Panc1 (cell line): ENCODE data around the gene LGR4. TPM values are rescaled to one million over a fixed set of nuclear protein-coding genes. Genes with fewer than 3 reads are reported as not detected.

Source experiments
- ATAC-seq: fragments of 200-7000 bp; cut with Tn5 transposase; 2 replicates; pipeline ENCODE4 v1.9.1; 2020; ENCODE audit warnings: mild to moderate bottlenecking, moderate library complexity
- BruUV-seq: library from RNA; stranded (reverse); fragments of 400-500 nt; replicated peaks from 2 replicates; lab custom pipeline; 2021; lab: Mats Ljungman, UMichigan
- CTCF ChIA-PET: fragments of 300-600 bp; sonication (Branson Sonifier 250); formaldehyde crosslinking; loops from one replicate; lab custom pipeline; 2022; ENCODE audit warnings: antibody characterized with exemption; lab: Charles Lee
- POLR2A ChIA-PET: fragments of 300-600 bp; sonication (Branson Sonifier 250); formaldehyde crosslinking; loops from one replicate; lab custom pipeline; 2022; ENCODE audit warnings: antibody characterized with exemption; lab: Charles Lee
- DNase-seq: peaks from one replicate; pipeline ENCODE4 v3.0.0-alpha.2; 2010; ENCODE audit warnings: low read depth, low spot score
- H3K27ac ChIP-seq: 2 replicates; pipeline ENCODE4 v1.5.1; 2011; ENCODE audit warnings: mild to moderate bottlenecking, low read length, inconsistent platforms
- H3K27me3 ChIP-seq: fragments of 200-500 bp; sonication (Bioruptor generic); 2 replicates; pipeline ENCODE4 v1.6.0; 2014; ENCODE audit warnings: low read length, inconsistent platforms; ENCODE audit not compliant: control insufficient read depth, insufficient read depth
- H3K36me3 ChIP-seq: fragments of 200-500 bp; sonication (Bioruptor generic); 2 replicates; pipeline ENCODE4 v1.5.1; 2014; ENCODE audit warnings: inconsistent platforms, mild to moderate bottlenecking, low read length, moderate library complexity; ENCODE audit not compliant: control insufficient read depth, insufficient read depth
- H3K4me1 ChIP-seq: 2 replicates; pipeline ENCODE4 v1.5.1; 2011; ENCODE audit warnings: inconsistent platforms, mild to moderate bottlenecking, low read length, moderate library complexity; ENCODE audit not compliant: control insufficient read depth, insufficient read depth
- H3K4me3 ChIP-seq, 2 experiments: 2 replicates each; pipeline ENCODE4 v1.5.1; 2011 to 2012; ENCODE audit warnings: low read depth in 2 of 2, low read length in 2 of 2, mild to moderate bottlenecking in 2 of 2, inconsistent platforms in 1 of 2, moderate library complexity in 1 of 2
- H3K9me3 ChIP-seq: fragments of 200-500 bp; sonication (Bioruptor generic); 2 replicates; pipeline ENCODE4 v1.5.1; 2014; ENCODE audit warnings: low read depth, mild to moderate bottlenecking, inconsistent platforms, low read length, moderate library complexity; ENCODE audit not compliant: control insufficient read depth, insufficient read depth
- POLR2AphosphoS5 ChIP-seq: IDR thresholded peaks from 2 replicates; pipeline ENCODE4 v1.6.1; 2012; ENCODE audit warnings: mild to moderate bottlenecking, low read depth, low read length, moderate library complexity
- REST ChIP-seq, 2 experiments: IDR thresholded peaks; 2 replicates each; pipeline ENCODE4 v1.6.1; 2011 to 2012; ENCODE audit warnings: low read depth in 2 of 2, control low read depth in 1 of 2, low read length in 1 of 2, mild to moderate bottlenecking in 1 of 2, moderate library complexity in 1 of 2; ENCODE audit not compliant: insufficient read depth in 1 of 2
- SIN3A ChIP-seq: IDR thresholded peaks from 2 replicates; pipeline ENCODE4 v1.6.1; 2012; ENCODE audit warnings: low read depth, mild to moderate bottlenecking, low read length, moderate library complexity, borderline replicate concordance; ENCODE audit not compliant: insufficient read depth
- TCF7L2 ChIP-seq: IDR thresholded peaks from 2 replicates; pipeline ENCODE4 v1.6.1; 2011; ENCODE audit warnings: mild to moderate bottlenecking, low read depth, low read length, inconsistent platforms
- in situ Hi-C: cut with HindIII; loops from 2 replicates; pipeline ENCODE4 v1.10.0; 2016; ENCODE audit warnings: low sequenced_read_pairs, low pct_unique_long_range_greater_than_20kb
- intact Hi-C: fragments of 100-400 bp; cut with micrococcal nuclease; formaldehyde crosslinking; loops from one replicate; pipeline ENCODE4 v1.10.0; 2022; ENCODE audit not compliant: unreplicated experiment
- total RNA-seq: library from RNA; stranded (reverse); gene quantifications from one replicate; pipeline ENCODE4 v1.2.1, GENCODE V29; 2021; ENCODE audit not compliant: unreplicated experiment
- TF ChIP-seq, protein P1 (sequence below): fragments of 450-650 bp; IDR thresholded peaks from 2 replicates; pipeline ENCODE4 v1.5.1; 2017; ENCODE audit warnings: mild to moderate bottlenecking

The LGR4 gene
- total RNA-seq, 1 experiment from 2014 or later = 61.8 TPM

DNA sequence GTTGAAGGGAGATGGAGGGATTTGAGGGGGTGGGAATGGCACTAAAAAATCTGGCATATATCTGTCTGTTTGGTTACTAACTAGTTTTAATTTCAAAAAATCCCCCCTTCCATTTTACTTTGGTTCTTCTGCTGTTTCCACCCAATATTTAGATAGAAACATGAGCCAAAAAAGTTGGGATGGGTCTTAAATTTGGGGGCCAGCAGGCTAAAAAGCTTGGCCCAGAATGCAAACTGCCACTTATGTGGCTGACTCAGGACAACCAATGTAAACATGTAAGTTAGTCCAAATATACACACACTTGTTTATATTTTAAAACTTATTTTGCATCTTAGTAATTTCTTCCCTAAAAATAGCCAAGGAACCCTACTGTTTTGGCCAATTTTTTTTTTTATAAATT, 35.7 kb downstream of the LGR4 start:
- no peak for ATAC-seq
- H3K36me3 ChIP-seq = no peaks in the 10 kb centered on the region
- H3K27ac ChIP-seq = no peak overlapping the region
- in situ Hi-C loops (no loop called here), intact Hi-C loops (no loop called here)
- TSS peak; percentile 11 for BruUV-seq
- no peaks in the 10 kb centered on the region for H3K27me3 ChIP-seq
- TF ChIP-seq, protein P1, sequence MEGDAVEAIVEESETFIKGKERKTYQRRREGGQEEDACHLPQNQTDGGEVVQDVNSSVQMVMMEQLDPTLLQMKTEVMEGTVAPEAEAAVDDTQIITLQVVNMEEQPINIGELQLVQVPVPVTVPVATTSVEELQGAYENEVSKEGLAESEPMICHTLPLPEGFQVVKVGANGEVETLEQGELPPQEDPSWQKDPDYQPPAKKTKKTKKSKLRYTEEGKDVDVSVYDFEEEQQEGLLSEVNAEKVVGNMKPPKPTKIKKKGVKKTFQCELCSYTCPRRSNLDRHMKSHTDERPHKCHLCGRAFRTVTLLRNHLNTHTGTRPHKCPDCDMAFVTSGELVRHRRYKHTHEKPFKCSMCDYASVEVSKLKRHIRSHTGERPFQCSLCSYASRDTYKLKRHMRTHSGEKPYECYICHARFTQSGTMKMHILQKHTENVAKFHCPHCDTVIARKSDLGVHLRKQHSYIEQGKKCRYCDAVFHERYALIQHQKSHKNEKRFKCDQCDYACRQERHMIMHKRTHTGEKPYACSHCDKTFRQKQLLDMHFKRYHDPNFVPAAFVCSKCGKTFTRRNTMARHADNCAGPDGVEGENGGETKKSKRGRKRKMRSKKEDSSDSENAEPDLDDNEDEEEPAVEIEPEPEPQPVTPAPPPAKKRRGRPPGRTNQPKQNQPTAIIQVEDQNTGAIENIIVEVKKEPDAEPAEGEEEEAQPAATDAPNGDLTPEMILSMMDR = no peak
- TF ChIP-seq SIN3A (no peak), REST (IDR thresholded peaks at IDR 0.05; ENCODE audit: insufficient read depth in 1 of 2, low read depth in 2 of 2, low read length in 1 of 2) (no peak), POLR2AphosphoS5 (no peak)
- H3K9me3 ChIP-seq = no peaks in the 10 kb centered on the region
- ChIA-PET POLR2A (no interaction called here), CTCF (no interaction called here)
- no peak for DNase-seq
- H3K4me1 ChIP-seq = peaks cover 13% of the 10 kb centered on the region
- no peak overlapping the region for H3K4me3 ChIP-seq

- TF ChIP-seq SIN3A = no peak
- TF ChIP-seq POLR2AphosphoS5 = no peak
- TF ChIP-seq, protein P1 = no peak
- TF ChIP-seq REST (IDR thresholded peaks at IDR 0.05; ENCODE audit: insufficient read depth in 1 of 2, low read depth in 2 of 2, low read length in 1 of 2) = no peak
- TF ChIP-seq TCF7L2 = no peak
- intact Hi-C loops (no loop called here), in situ Hi-C loops (no loop called here)
- Histone ChIP-seq H3K4me3 (no peak overlapping the region), H3K36me3 (no peaks in the 10 kb centered on the region), H3K9me3 (no peaks in the 10 kb centered on the region), H3K27me3 (no peaks in the 10 kb centered on the region), H3K4me1 (peaks cover 31% of the 10 kb centered on the region), H3K27ac (no peak overlapping the region)
- CTCF ChIA-PET = no interaction called here
- POLR2A ChIA-PET = interaction anchor here (0.6 kb wide), 1 partner anchor 31 kb away, joined by 3 read pairs; no protein-coding TSS in a partner anchor
- no peak for DNase-seq
- BruUV-seq = no TSS peak
- ATAC-seq = no peak
Observed at GRCh38 chr11:27433742-27434141, 38.8 kb downstream of the LGR4 start.
